Memory B cell (primary cell): ENCODE measurements around the gene TOMM34.

Experiments
- ATAC-seq: fragments of 150-1000 bp; cut with Tn5 transposase; 2 replicates; pipeline ENCODE4 v1.10.0; 2021; ENCODE audit warnings: low read depth, mild to moderate bottlenecking, moderate library complexity
- DNase-seq, 2 donors: peaks; one replicate each; pipeline ENCODE4 v3.0.0; 2022; ENCODE audit warnings: low spot score in 2 of 2
- H3K27ac Mint-ChIP-seq: one replicate; pipeline ENCODE4 v1.8.0; 2022; ENCODE audit warnings: mild to moderate bottlenecking, moderate library complexity, mixed read lengths
- H3K27me3 Mint-ChIP-seq: one replicate; pipeline ENCODE4 v1.8.0; 2022; ENCODE audit warnings: mixed read lengths
- H3K36me3 Mint-ChIP-seq: one replicate; pipeline ENCODE4 v1.8.0; 2022; ENCODE audit warnings: mild to moderate bottlenecking, mixed read lengths
- H3K4me1 Mint-ChIP-seq: one replicate; pipeline ENCODE4 v1.8.0; 2022; ENCODE audit warnings: mixed read lengths
- H3K4me3 Mint-ChIP-seq: one replicate; pipeline ENCODE4 v1.8.0; 2022; ENCODE audit warnings: mild to moderate bottlenecking, moderate library complexity, mixed read lengths
- H3K9me3 Mint-ChIP-seq: one replicate; pipeline ENCODE4 v1.8.0; 2022; ENCODE audit warnings: mixed read lengths

TOMM34 gene, protein sequence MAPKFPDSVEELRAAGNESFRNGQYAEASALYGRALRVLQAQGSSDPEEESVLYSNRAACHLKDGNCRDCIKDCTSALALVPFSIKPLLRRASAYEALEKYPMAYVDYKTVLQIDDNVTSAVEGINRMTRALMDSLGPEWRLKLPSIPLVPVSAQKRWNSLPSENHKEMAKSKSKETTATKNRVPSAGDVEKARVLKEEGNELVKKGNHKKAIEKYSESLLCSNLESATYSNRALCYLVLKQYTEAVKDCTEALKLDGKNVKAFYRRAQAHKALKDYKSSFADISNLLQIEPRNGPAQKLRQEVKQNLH

DNA sequence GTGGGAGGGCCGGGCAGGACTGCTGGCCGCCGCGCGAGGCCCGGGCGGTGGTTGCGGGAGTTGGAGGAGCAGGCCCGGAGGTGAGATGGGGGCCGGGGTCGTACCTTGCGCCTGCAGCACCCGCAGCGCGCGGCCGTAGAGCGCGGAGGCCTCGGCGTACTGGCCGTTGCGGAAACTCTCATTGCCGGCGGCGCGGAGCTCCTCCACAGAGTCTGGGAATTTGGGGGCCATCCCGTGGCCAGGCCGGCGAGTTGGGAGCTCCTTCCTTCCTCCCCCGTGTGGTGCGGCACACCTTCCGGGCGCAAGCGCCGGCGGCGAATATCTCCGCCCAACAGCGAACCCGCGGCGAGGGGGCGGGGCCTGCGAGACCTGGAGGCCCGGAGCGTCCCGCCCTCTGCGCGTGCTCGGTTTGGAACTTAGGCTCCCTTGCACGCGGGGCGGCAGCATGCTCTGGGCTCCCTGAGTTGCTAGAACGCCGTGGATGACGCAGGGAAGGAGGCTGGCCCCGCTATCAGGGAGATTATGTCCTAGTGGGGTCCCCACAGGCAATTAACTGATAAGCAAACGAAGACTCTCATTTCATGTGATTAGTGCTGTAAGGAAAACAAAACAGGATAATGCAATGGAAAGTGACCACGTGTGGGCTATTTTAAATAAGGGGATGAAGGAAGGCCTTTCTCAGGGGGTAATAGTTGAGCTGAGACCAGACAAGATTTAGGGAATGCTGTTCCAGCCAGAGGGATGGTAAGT, at the start of gene TOMM34:
TSS of gene TOMM34 (minus strand) at position 295 of the 750 bp plus-strand sequence. CDS start at position 231, 64 bp downstream.
- Mint-ChIP-seq H3K36me3 (peaks cover 11% of the 10 kb centered on the region), H3K4me3 (peak within 1 kb of the TSS; percentile 96), H3K27ac (peak within 1 kb of the TSS; percentile 73), H3K27me3 (no peaks in the 10 kb centered on the region), H3K9me3 (no peaks in the 10 kb centered on the region), H3K4me1 (peaks cover 41% of the 10 kb centered on the region)
- ATAC-seq: peak; percentile 90
- peak; percentile 82 to 89 for DNase-seq

DNA sequence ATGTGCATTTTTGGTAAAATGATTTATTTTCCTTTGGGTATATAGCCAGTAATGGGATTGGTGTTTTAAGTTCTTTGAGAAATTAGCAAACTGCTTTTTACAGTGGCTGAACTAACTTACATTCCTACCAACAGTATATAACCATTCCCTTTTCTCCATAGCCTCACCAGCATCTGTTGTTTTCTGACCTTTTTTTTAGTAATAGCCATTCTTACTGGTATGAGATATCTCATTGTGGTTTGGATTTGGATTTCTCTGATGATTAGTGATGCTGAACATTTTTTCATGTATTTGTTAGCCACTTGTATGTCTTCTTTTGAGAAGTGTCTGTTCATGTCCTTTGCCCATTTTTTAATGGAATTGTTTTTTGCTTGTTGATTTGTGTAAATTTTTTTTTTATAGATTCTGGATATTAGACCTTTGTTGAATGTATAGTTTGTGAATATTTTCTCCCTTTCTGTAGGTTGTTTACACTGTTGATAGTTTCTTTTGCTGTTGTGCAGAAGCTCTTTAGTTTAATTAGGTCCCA, 48.4 kb upstream of the TOMM34 start:
- Mint-ChIP-seq H3K36me3 (peaks cover 29% of the 10 kb centered on the region), H3K27ac (no peak overlapping the region), H3K4me3 (no peak overlapping the region), H3K9me3 (no peaks in the 10 kb centered on the region), H3K27me3 (no peaks in the 10 kb centered on the region), H3K4me1 (peaks cover 19% of the 10 kb centered on the region)
- ATAC-seq: no peak
- DNase-seq: no peak

DNA sequence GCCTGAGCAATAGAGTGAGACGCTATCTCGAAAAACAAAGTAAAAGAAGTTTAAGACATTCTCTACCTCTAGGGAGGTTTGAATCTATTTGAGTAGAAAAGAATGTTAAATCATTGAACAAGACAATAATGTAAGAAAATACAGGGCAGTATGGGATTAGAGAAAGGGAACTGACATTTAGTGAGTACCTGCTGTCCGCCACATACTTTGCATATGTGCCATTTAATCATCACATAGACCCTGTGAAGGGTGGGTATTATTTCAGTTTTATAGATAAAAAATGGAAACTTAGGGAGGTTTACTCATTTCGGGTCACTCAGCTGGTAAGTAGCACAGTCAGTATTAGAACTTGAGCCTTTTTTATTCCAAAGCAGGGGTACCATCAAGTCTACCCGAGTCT, 37.5 kb upstream of the TOMM34 start:
- no peaks in the 10 kb centered on the region for H3K27me3 Mint-ChIP-seq
- DNase-seq (no peak), ATAC-seq (peak; percentile 97)
- peak overlapping the region; percentile 83 for H3K27ac Mint-ChIP-seq
- no peaks in the 10 kb centered on the region for H3K9me3 Mint-ChIP-seq
- H3K4me3 Mint-ChIP-seq: peak overlapping the region; percentile 47
- H3K36me3 Mint-ChIP-seq: peaks cover 60% of the 10 kb centered on the region
- peaks cover 27% of the 10 kb centered on the region for H3K4me1 Mint-ChIP-seq

- no peaks in the 10 kb centered on the region for H3K9me3 Mint-ChIP-seq
- peak overlapping the region; percentile 47 for H3K4me3 Mint-ChIP-seq
- peak overlapping the region; percentile 83 for H3K27ac Mint-ChIP-seq
- H3K27me3 Mint-ChIP-seq: no peaks in the 10 kb centered on the region
- peaks cover 58% of the 10 kb centered on the region for H3K36me3 Mint-ChIP-seq
- ATAC-seq (no peak), DNase-seq (no peak)
- H3K4me1 Mint-ChIP-seq: peaks cover 27% of the 10 kb centered on the region
These were observed 37.0 kb upstream of the TOMM34 start for GRCh38 chr20:44997171-44997570.

DNA sequence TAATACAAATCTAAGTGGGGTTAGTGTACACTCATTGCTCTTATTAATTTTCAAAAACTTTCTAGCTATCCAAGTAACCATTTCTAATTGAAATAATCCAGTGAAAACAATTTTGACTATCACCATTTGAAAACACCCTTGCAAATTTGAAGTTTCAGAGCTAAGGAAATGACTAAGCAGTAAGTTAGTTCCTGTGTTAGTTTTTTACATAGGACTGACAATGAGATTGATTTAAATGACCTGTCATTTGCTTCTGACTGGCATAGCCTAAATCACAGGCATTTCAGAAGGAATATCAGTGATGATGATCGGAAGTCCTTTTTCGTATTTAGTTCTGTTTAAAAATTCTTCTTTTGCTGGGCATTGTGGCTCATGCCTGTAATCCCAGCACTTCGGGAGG, 33.1 kb upstream of the TOMM34 start:
- H3K27me3 Mint-ChIP-seq: no peaks in the 10 kb centered on the region
- ATAC-seq (no peak), DNase-seq (no peak)
- H3K36me3 Mint-ChIP-seq: peaks cover 44% of the 10 kb centered on the region
- H3K4me1 Mint-ChIP-seq: peaks cover 41% of the 10 kb centered on the region
- no peak overlapping the region for H3K4me3 Mint-ChIP-seq
- no peak overlapping the region for H3K27ac Mint-ChIP-seq
- H3K9me3 Mint-ChIP-seq: no peaks in the 10 kb centered on the region

- DNase-seq: no peak
- H3K27me3 Mint-ChIP-seq: no peaks in the 10 kb centered on the region
- peaks cover 33% of the 10 kb centered on the region for H3K36me3 Mint-ChIP-seq
- H3K9me3 Mint-ChIP-seq: no peaks in the 10 kb centered on the region
- H3K27ac Mint-ChIP-seq: peak overlapping the region; percentile 88
- H3K4me3 Mint-ChIP-seq: peak overlapping the region; percentile 62
- ATAC-seq: no peak
- peaks cover 32% of the 10 kb centered on the region for H3K4me1 Mint-ChIP-seq
These were observed 30.8 kb upstream of the TOMM34 start for GRCh38 chr20:44990957-44991356.

- H3K4me1 Mint-ChIP-seq: peaks cover 31% of the 10 kb centered on the region
- DNase-seq: no peak
- no peaks in the 10 kb centered on the region for H3K27me3 Mint-ChIP-seq
- peaks cover 31% of the 10 kb centered on the region for H3K36me3 Mint-ChIP-seq
- no peaks in the 10 kb centered on the region for H3K9me3 Mint-ChIP-seq
- peak overlapping the region; percentile 88 for H3K27ac Mint-ChIP-seq
- peak overlapping the region; percentile 62 for H3K4me3 Mint-ChIP-seq
- peak; percentile 56 for ATAC-seq
These were observed 30.2 kb upstream of the TOMM34 start for GRCh38 chr20:44990425-44990824.

GRCh38 chr20:44988631-44989171, 28.5 kb upstream of the TOMM34 start:
- ATAC-seq (no peak), DNase-seq (no peak)
- Mint-ChIP-seq H3K27me3 (no peaks in the 10 kb centered on the region), H3K36me3 (peaks cover 26% of the 10 kb centered on the region), H3K27ac (peak overlapping the region; percentile 77), H3K4me3 (no peak overlapping the region), H3K9me3 (no peaks in the 10 kb centered on the region), H3K4me1 (peaks cover 31% of the 10 kb centered on the region)

DNA sequence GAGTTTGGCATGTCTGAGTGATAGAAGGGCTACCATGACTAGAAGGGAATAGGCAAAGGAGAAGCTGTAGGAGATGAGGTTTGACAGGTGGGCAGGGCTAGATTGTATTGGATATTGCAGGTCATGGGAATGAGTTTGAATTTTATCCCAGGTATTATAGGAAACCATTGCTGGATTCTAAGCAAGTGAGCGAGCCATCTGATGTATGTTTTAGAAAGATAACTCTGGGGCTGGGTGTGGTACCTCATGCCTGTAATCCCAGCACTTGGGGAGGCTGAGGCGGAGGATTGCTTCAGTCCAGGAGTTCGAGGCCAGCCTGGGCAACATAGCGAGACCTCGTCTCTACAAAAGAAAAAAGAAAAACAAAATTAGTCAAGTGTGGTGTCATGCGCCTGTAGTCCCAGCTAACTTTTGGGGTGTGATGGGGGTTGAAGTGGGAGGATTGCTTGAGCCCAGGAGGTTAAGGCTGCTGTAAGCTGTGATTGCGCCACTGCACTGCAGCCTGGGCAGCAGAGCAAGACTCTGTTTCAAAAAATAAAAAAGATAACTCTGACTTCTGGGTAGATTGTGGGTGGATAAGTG, 23.0 kb upstream of the TOMM34 start:
- ATAC-seq (no peak), DNase-seq (no peak)
- Mint-ChIP-seq H3K36me3 (peaks cover 33% of the 10 kb centered on the region), H3K27ac (peak overlapping the region; percentile 99), H3K4me3 (no peak overlapping the region), H3K4me1 (peaks cover 34% of the 10 kb centered on the region), H3K9me3 (no peaks in the 10 kb centered on the region), H3K27me3 (no peaks in the 10 kb centered on the region)

DNA sequence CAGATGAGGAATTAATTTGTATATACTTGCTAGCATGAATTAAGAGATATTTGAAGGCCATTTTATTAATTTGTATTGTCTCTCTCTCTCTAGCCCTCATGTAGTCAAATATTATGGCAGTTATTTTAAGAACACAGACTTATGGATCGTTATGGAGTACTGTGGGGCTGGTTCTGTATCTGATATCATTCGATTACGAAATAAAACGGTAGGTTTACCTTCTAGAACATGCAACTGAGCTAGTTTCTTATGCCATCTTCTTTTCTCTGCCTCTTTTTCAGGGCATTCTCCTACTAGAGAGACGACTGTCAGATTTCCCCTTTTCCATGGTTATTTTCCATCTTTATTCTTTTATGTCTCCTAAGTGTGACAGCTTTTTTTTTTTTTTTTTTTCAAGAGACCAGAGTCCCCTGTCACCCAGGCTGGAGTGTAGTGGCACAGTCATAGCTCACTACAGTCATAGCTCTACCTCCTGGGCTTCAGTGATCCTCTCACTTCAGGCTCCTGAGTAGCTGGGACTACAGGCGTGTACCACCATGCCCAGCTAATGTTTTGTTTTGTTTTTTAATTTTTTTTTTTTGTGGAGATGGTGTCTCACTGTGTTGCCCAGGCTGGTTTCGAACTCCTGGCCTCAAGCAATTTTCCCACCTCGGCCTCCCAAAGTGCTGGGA, 21.7 kb upstream of the TOMM34 start:
- Mint-ChIP-seq H3K4me3 (no peak overlapping the region), H3K27ac (peak overlapping the region; percentile 99), H3K27me3 (no peaks in the 10 kb centered on the region), H3K9me3 (no peaks in the 10 kb centered on the region), H3K36me3 (peaks cover 34% of the 10 kb centered on the region), H3K4me1 (peaks cover 41% of the 10 kb centered on the region)
- ATAC-seq (no peak), DNase-seq (no peak)

DNA sequence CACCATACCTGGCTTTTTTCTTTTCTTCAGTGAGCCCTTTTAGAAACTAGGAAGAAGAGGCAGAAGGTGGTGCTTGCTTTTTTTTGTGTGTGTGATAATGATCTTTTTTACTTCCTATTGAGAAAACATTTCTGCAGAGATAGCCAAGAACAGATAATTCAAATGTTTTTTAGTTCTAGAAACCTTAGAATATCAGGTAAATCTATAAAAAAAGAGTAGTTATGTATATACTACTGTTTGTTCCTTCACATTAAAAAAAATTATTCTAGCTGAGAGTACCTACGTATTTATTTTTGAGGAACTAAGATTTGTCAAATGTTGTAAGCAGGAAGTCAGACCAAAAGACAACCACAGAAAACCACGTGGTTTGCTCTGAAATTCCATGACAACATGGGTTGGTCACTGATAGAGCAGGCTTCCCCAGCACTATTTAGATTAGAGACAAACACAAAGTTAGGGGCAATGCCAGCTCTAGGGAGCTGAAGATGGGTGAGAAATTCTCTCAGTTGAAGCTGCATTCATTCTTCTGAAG, 19.0 kb upstream of the TOMM34 start:
- peak overlapping the region; percentile 99 for H3K27ac Mint-ChIP-seq
- peak; percentile 41 to 69 for DNase-seq
- peak; percentile 97 for ATAC-seq
- no peaks in the 10 kb centered on the region for H3K9me3 Mint-ChIP-seq
- no peaks in the 10 kb centered on the region for H3K27me3 Mint-ChIP-seq
- peaks cover 37% of the 10 kb centered on the region for H3K4me1 Mint-ChIP-seq
- H3K36me3 Mint-ChIP-seq: peaks cover 53% of the 10 kb centered on the region
- peak overlapping the region; percentile 70 for H3K4me3 Mint-ChIP-seq

GRCh38 chr20:44976698-44977097, 16.5 kb upstream of the TOMM34 start:
- Mint-ChIP-seq H3K4me3 (no peak overlapping the region), H3K9me3 (no peaks in the 10 kb centered on the region), H3K36me3 (peaks cover 55% of the 10 kb centered on the region), H3K4me1 (peaks cover 35% of the 10 kb centered on the region), H3K27ac (peak overlapping the region; percentile 99), H3K27me3 (no peaks in the 10 kb centered on the region)
- ATAC-seq: no peak
- no peak for DNase-seq

- H3K36me3 Mint-ChIP-seq: peaks cover 44% of the 10 kb centered on the region
- H3K9me3 Mint-ChIP-seq: no peaks in the 10 kb centered on the region
- DNase-seq (no peak), ATAC-seq (no peak)
- no peak overlapping the region for H3K4me3 Mint-ChIP-seq
- H3K4me1 Mint-ChIP-seq: peaks cover 46% of the 10 kb centered on the region
- H3K27me3 Mint-ChIP-seq: no peaks in the 10 kb centered on the region
- H3K27ac Mint-ChIP-seq: peak overlapping the region; percentile 55
These were observed 12.9 kb upstream of the TOMM34 start for GRCh38 chr20:44973053-44973452.
